RWPE2 (cell line): ENCODE measurements around the gene ADAM12.

Source experiments
- ATAC-seq: fragments of 200-7000 bp; cut with Tn5 transposase; 3 replicates; pipeline ENCODE4 v1.9.1; 2021; ENCODE audit warnings: low read depth
- DNase-seq: peaks from one replicate; pipeline ENCODE4 v3.0.0-alpha.2; 2020; ENCODE audit warnings: low spot score
- H3K27ac ChIP-seq: fragments of 450-650 bp; 2 replicates; pipeline ENCODE4 v1.5.1; 2017; ENCODE audit warnings: mild to moderate bottlenecking; ENCODE audit not compliant: poor library complexity, severe bottlenecking
- H3K27me3 ChIP-seq: fragments of 250-450 bp; sonication (Bioruptor Pico); 2 replicates; pipeline ENCODE4 v1.5.1; 2021; ENCODE audit warnings: mild to moderate bottlenecking, moderate library complexity; ENCODE audit not compliant: insufficient read depth, poor library complexity, severe bottlenecking
- H3K36me3 ChIP-seq: fragments of 250-450 bp; sonication (Bioruptor Pico); 2 replicates; pipeline ENCODE4 v1.5.1; 2020; ENCODE audit warnings: low read depth, mild to moderate bottlenecking, moderate library complexity
- H3K4me1 ChIP-seq: fragments of 250-450 bp; sonication (Bioruptor Pico); 2 replicates; pipeline ENCODE4 v1.5.1; 2021; ENCODE audit warnings: mild to moderate bottlenecking, moderate library complexity; ENCODE audit not compliant: insufficient read depth, poor library complexity, severe bottlenecking
- H3K4me3 ChIP-seq: fragments of 250-450 bp; sonication (Bioruptor Pico); 2 replicates; pipeline ENCODE4 v1.5.1; 2021; ENCODE audit warnings: mild to moderate bottlenecking, moderate library complexity; ENCODE audit not compliant: severe bottlenecking
- H3K9me3 ChIP-seq: fragments of 250-450 bp; sonication (Bioruptor Pico); 2 replicates; pipeline ENCODE4 v1.5.1; 2021; ENCODE audit warnings: mild to moderate bottlenecking, moderate library complexity; ENCODE audit not compliant: severe bottlenecking
- TF ChIP-seq, protein P1 (sequence below): fragments of 450-650 bp; IDR thresholded peaks from one replicate; pipeline ENCODE4 v1.5.1; 2017; ENCODE audit warnings: mild to moderate bottlenecking, moderate library complexity; ENCODE audit not compliant: poor library complexity, severe bottlenecking

The ADAM12 gene

DNA sequence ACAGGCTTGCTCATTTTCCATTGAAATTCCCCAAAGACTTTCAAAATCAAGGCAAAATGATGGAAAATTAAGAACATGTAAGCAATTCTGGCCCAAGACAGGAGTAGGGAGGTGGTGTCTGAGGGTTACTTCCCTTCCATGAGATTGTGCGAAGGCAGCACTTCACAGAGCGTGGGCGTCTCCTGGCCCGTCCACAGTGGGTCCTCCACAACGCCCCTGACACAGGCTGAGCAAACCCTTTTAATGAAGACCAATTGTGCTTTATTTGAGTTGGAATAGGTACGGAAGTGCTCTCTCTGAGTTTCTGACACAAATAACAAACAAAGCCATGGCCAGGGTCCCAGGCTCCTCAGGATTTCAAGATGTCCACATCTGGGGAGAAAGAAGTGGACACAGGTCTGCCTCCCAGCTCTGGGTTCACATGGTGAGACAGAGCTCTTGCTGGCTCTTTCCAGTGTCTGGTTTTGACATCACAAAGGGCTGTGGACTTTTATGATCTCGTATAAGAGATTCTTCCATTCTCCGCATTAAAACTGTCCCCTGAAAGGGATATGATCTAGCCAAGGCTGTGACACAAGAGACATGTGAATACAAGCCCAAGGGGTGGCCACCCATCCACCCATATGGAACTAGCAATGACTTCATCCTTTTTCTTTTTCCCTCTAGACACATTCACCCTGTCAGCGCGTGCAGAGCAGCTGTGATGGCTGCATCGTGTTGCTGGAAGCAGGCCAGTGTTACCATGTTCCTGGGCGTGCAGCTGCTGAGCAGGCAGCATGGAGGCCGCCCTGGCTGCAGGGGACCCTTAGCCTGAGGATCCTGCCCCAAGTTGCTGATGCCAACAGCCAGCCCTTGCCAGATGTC lies 145.6 kb downstream of the ADAM12 start:
- Histone ChIP-seq H3K4me1 (peaks cover 11% of the 10 kb centered on the region), H3K27ac (no peak overlapping the region), H3K27me3 (no peaks in the 10 kb centered on the region), H3K4me3 (no peak overlapping the region), H3K9me3 (no peaks in the 10 kb centered on the region), H3K36me3 (no peaks in the 10 kb centered on the region)
- no peak for ATAC-seq
- DNase-seq: no peak
- TF ChIP-seq, protein P1, sequence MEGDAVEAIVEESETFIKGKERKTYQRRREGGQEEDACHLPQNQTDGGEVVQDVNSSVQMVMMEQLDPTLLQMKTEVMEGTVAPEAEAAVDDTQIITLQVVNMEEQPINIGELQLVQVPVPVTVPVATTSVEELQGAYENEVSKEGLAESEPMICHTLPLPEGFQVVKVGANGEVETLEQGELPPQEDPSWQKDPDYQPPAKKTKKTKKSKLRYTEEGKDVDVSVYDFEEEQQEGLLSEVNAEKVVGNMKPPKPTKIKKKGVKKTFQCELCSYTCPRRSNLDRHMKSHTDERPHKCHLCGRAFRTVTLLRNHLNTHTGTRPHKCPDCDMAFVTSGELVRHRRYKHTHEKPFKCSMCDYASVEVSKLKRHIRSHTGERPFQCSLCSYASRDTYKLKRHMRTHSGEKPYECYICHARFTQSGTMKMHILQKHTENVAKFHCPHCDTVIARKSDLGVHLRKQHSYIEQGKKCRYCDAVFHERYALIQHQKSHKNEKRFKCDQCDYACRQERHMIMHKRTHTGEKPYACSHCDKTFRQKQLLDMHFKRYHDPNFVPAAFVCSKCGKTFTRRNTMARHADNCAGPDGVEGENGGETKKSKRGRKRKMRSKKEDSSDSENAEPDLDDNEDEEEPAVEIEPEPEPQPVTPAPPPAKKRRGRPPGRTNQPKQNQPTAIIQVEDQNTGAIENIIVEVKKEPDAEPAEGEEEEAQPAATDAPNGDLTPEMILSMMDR: no peak

DNA sequence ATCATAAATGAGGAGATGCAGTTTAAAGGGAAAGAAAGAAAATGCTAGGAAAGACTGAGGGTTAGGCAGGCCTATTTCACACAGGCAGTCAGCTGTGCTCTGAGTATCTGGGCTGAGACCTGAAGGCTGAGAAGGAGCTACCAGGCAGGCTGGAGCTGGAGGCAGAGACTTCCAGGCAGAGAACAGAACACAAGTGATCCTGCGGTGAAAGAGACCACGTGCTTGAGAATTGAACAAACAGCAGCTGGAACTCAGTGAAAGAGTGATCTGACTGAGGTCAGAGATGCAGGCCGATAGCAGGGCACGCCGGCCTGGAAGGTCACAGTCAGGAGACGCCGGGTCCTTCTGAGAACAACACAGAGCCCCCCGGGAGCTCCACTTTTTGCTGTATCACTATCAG lies 147.8 kb downstream of the ADAM12 start:
- no peak overlapping the region for H3K4me3 ChIP-seq
- H3K27ac ChIP-seq: no peak overlapping the region
- H3K27me3 ChIP-seq: no peaks in the 10 kb centered on the region
- ATAC-seq: no peak
- peaks cover 3% of the 10 kb centered on the region for H3K4me1 ChIP-seq
- no peaks in the 10 kb centered on the region for H3K9me3 ChIP-seq
- TF ChIP-seq, protein P1: no peak
- no peak for DNase-seq
- H3K36me3 ChIP-seq: no peaks in the 10 kb centered on the region

DNA sequence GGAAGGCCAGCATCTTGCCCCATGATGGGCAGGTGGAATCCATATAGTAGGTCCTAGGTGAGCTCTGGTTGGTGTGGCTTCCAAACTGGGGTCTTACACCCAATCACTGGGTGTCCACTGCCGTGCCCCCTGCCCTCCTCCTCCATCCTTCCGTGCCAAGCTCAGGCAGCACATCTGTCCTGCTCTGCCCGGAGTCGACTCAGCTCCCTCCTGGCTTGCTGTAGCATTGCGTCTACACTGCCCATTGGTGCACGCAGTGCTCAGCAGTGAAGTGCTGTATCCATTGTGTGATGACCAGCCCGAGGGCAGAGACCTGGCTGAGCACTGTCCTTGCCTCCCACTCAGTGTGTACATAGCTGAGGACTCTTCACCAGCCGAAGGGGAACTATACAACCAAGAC lies 148.4 kb downstream of the ADAM12 start:
- no peak for ATAC-seq
- TF ChIP-seq, protein P1: no peak
- Histone ChIP-seq H3K36me3 (no peaks in the 10 kb centered on the region), H3K27me3 (no peaks in the 10 kb centered on the region), H3K9me3 (no peaks in the 10 kb centered on the region), H3K27ac (no peak overlapping the region), H3K4me3 (no peak overlapping the region), H3K4me1 (peaks cover 3% of the 10 kb centered on the region)
- DNase-seq: no peak

DNA sequence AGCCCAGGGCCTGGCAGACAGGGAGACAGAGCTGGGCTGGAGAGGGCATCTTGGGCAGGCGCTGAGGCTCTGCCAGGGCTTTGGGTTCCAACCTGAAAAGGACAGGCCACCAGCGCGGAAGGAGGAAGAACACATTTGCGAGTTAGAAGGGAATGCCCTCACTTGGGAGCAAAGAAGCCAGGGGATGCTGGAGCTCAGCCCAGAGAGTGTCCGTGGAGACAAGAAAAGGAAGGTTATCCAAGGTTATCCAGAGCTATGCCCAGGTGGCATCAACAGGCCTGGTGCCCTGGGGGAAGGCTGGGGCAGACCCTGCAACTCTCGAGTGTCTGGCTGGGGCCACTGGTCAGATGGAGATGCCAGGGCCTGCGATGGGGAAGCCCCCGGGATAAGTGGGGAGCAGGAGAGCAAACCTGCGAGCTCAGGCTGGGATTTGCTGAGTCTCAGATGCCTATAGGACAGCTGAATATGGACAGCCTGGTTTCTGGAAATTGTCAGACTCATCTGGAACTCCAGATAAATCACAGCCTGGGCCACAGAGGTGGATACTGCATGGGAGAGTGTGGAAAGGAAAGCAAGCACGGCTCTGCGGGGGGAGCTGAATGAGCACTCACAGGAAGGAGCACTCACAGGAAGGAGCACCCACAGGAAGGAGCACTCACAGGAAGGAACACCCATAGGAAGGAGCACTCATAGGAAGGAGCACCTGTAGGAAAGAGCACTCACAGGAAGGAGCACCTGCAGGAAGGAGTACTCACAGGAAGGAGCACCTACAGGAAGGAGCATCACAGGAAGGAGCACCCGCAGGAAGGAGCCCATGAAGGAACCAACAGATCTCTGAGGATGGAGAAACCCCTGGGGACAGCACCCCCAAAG lies 152.1 kb downstream of the ADAM12 start:
- no peak for DNase-seq
- no peak overlapping the region for H3K4me3 ChIP-seq
- TF ChIP-seq, protein P1: no peak
- no peak for ATAC-seq
- H3K27me3 ChIP-seq: no peaks in the 10 kb centered on the region
- no peaks in the 10 kb centered on the region for H3K4me1 ChIP-seq
- H3K36me3 ChIP-seq: no peaks in the 10 kb centered on the region
- no peaks in the 10 kb centered on the region for H3K9me3 ChIP-seq
- no peak overlapping the region for H3K27ac ChIP-seq
